GM12891 (cell line): ENCODE results near the gene FHIT.

Source experiments
- POLR2A ChIP-seq: IDR thresholded peaks from 2 replicates; pipeline ENCODE4 v1.6.1; 2011; ENCODE audit warnings: low read depth, low read length, control low read depth
- POLR2AphosphoS5 ChIP-seq: IDR thresholded peaks from 2 replicates; pipeline ENCODE4 v1.6.1; 2011; ENCODE audit warnings: low read depth, low read length, control low read depth

- TF ChIP-seq POLR2A (no peak), POLR2AphosphoS5 (no peak)
Observed at GRCh38 chr3:60206206-60206605, 1045.0 kb downstream of the FHIT start.
